ENCODE measurements around the gene SEZ6.

- TF ChIP-seq POLR2AphosphoS5 (IDR thresholded peaks at IDR 0.05) (no peak), CTCF (IDR thresholded peaks at IDR 0.05) (no peak), EP300 (IDR thresholded peaks at IDR 0.05) (no peak), POLR2A (IDR thresholded peaks at IDR 0.05) (no peak)
Observed at GRCh38 chr17:28940142-28940541, 65.7 kb downstream of the SEZ6 start.
